Colonic mucosa (tissue), 4 donors: ENCODE results near the gene CCDC51. TPM values are rescaled to one million over a fixed set of nuclear protein-coding genes. Genes with fewer than 3 reads are reported as not detected.
A peak's percentile ranks its signal among the peaks of the same experiment; 100 is the strongest.

Source experiments
- DNase-seq: peaks from one replicate; pipeline ENCODE4 v3.0.0-alpha.2; 2020
- H3K27ac ChIP-seq: fragments of 200-600 bp; one replicate; pipeline ENCODE4 v1.8.0; 2021
- H3K27me3 ChIP-seq: fragments of 200-600 bp; one replicate; pipeline ENCODE4 v1.8.0; 2021
- H3K36me3 ChIP-seq: fragments of 200-600 bp; one replicate; pipeline ENCODE4 v1.8.0; 2021
- H3K4me1 ChIP-seq: fragments of 200-600 bp; one replicate; pipeline ENCODE4 v1.8.0; 2021; ENCODE audit warnings: mild to moderate bottlenecking
- H3K4me3 ChIP-seq: fragments of 200-600 bp; one replicate; pipeline ENCODE4 v1.8.0; 2021
- H3K9ac ChIP-seq, 2 donors: one replicate each; pipeline ENCODE4 v1.7.0; 2013; ENCODE audit warnings: control low read depth in 2 of 2, low read depth in 2 of 2, low read length in 2 of 2
- H3K9me3 ChIP-seq: fragments of 200-600 bp; one replicate; pipeline ENCODE4 v1.8.0; 2021
- intact Hi-C: fragments of 100-400 bp; cut with DNase I; formaldehyde crosslinking; loops from one replicate; pipeline ENCODE4 v1.14.1; 2022
- total RNA-seq, 2 donors: library from RNA; stranded (reverse); fragmentation: NEBNext Ultra II Directional in 1 of 2; extraction: Animal tissue kit (Norgen Biotek cat#: 25700) in 1 of 2; gene quantifications; one replicate each; pipeline ENCODE4 v1.2.1, GENCODE V29; 2021
- TF ChIP-seq, protein P1 (sequence below): fragments of 200-600 bp; IDR thresholded peaks from one replicate; pipeline ENCODE4 v1.8.0; 2022; ENCODE audit warnings: antibody characterized with exemption, mild to moderate bottlenecking
- donor health status: healthy.
- donor health status: DM: no; HTN: no; CAD: no.
- donor health status: DM: no; HTN: no; CAD: no.

Gene CCDC51
- total RNA-seq, 2 donors from 2014 or later = 11.8 to 21.5 TPM

DNA sequence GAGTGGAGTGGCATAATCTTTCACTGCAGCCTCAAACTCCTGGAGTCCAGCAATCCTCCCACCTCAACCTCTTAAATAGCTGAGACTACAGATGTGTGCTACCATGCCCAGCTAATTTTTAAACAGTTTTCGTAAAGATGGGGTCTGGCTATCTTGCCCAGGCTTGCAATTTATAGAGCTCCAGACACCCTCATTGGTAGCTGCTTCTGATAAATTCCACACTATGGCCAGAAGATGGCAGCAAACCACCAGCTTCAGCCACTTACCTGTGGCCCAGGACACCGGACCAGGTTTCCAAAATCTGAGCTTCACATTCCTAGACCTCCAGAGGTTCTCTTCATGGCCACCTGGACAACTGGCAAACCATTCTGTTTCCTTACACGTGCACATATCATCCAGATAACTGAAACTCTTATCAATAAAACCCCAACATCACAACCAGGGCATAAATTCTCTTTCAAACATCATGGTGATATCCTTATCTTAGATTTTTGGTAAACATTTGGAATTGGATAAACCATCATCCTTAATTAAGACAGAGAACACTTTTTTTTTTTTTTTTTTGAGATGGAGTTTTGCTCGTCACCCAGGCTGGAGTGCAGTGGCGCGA, 39.0 kb downstream of the CCDC51 start:
- TF ChIP-seq, protein P1, sequence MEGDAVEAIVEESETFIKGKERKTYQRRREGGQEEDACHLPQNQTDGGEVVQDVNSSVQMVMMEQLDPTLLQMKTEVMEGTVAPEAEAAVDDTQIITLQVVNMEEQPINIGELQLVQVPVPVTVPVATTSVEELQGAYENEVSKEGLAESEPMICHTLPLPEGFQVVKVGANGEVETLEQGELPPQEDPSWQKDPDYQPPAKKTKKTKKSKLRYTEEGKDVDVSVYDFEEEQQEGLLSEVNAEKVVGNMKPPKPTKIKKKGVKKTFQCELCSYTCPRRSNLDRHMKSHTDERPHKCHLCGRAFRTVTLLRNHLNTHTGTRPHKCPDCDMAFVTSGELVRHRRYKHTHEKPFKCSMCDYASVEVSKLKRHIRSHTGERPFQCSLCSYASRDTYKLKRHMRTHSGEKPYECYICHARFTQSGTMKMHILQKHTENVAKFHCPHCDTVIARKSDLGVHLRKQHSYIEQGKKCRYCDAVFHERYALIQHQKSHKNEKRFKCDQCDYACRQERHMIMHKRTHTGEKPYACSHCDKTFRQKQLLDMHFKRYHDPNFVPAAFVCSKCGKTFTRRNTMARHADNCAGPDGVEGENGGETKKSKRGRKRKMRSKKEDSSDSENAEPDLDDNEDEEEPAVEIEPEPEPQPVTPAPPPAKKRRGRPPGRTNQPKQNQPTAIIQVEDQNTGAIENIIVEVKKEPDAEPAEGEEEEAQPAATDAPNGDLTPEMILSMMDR = peak; percentile 81
- Histone ChIP-seq H3K36me3 (no peaks in the 10 kb centered on the region), H3K27me3 (no peaks in the 10 kb centered on the region), H3K4me1 (no peaks in the 10 kb centered on the region), H3K9ac (no peak overlapping the region), H3K9me3 (no peaks in the 10 kb centered on the region), H3K27ac (no peak overlapping the region), H3K4me3 (no peak overlapping the region)
- DNase-seq = peak; percentile 66
- intact Hi-C loops = loop anchor here (2.0 to 10.0 kb wide), 3 partner anchors 36 to 146 kb away; no protein-coding TSS in a partner anchor

DNA sequence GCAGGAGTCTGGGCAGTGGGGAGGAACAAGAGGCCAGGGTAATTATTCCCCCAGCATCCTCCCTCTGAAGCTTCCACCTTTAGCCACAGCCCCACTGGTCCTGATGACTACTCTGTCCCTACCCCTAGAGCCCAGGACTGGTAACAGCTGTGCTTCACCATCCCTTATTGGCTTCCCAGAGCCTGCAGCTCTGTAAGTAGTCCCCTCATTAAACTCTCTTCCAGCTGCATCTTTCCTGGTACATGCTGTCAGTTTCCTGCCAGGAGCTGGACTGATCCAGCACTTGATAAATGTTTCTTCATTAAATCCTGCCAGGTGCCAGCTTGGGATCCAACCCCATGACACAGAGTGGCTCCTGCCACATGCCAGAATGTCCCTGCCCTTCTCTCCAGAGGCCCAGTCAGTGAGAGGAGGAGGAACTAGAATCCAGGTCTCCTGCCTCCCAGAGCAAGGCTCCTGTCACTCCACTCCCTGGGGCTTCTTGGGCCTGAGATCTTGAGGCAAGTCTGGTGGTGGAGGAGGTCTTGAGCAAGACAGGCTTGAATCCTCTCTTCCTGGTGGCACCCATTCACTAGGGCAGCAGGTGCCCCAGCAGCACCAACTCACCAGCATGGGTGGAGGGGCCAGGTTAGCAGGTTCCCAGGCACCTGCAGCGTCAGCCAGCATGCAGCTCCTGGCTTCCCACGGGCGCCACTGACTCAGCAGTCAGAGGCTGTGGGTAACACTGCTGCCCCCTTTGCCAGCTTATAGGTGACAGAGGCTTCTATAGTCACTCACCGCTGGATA, 40.3 kb downstream of the CCDC51 start:
- H3K36me3 ChIP-seq = no peaks in the 10 kb centered on the region
- H3K27me3 ChIP-seq = no peaks in the 10 kb centered on the region
- TF ChIP-seq, protein P1 = no peak
- intact Hi-C loops = loop anchor here (2.0 to 10.0 kb wide), 3 partner anchors 37 to 148 kb away; no protein-coding TSS in a partner anchor
- H3K4me1 ChIP-seq = no peaks in the 10 kb centered on the region
- H3K4me3 ChIP-seq = no peak overlapping the region
- no peak overlapping the region for H3K27ac ChIP-seq
- no peak overlapping the region for H3K9ac ChIP-seq
- no peak for DNase-seq
- no peaks in the 10 kb centered on the region for H3K9me3 ChIP-seq

DNA sequence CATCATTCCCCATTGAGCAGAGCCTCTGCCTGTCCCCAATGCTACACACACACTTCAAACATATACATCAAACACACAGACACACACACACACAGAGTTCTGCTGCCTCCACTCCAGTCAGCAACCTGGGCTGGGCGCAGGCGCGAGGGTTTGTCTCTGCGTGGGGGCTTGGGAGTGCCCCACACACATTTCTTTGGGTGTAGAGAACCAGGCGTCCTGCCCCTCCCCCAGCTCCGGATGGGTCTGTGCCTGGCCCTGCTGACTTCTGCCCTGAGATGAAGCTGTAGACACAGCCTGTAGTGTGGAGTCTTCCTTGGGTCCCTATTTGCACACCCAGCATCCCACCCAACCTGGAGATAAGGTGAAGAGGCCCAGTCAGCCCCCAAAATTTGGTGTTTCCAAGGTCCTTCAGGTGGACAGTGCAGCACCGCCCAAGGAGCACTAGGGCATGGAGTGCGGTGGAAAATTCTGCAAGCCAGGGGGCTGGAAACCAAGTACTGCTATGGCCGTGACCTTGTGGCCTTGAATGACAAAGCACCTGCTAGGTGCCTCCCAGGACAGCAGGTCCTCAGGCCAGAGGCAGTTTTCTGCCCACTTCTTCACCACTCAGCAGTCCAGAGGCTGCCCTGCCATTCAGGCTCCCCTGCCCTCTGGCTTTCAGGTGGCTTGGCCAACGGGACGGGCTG, 41.1 kb downstream of the CCDC51 start:
- Histone ChIP-seq H3K27ac (no peak overlapping the region), H3K4me3 (no peak overlapping the region), H3K27me3 (no peaks in the 10 kb centered on the region), H3K36me3 (no peaks in the 10 kb centered on the region), H3K4me1 (no peaks in the 10 kb centered on the region), H3K9ac (peak overlapping the region in 1 of 2 donors; percentile 35), H3K9me3 (no peaks in the 10 kb centered on the region)
- TF ChIP-seq, protein P1 = no peak
- no peak for DNase-seq
- intact Hi-C loops = no loop called here

DNA sequence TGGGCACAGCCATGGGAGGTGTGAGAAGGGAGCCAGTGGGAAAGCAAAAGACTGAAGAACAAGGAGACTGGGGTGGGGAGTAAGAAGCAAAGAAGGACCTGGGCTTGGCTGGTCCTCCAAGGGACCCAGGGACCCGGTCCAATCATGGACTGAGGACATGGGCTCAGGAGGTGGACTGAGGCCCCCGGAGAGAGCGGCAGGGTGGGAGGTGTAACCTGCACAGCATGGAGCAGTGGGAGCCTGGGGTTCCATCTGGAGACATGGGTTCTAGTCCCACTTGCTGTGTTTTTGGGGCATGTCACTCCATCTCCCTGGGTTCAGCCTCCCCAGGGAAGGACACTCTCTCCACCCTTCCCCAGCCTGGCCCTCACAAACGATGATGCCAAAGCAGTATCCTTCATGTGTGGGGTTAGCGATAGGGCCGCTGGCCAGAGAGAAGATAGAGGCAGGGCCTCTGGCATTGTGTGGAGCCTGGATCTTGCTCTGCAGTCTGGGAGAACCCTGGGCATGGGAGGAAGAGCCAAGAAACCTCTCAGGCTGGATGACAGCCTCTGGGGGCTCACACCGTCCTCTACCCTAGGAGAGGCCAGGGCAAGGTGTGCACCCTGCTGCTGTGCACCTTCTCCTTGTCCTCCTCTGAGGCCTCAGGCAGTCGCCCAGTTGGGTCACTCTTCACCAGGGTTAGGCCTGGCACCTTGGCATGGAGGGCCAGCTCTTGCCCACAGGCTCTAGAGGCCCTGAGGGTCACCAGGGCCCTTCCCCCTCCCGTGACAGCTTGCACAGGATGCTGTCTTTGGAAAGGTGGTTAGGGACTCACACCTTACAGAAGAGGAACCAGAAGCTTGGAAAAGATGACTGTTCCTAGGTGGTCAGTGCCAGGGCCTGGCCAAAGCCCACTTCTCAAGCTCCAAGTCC, 41.9 kb downstream of the CCDC51 start:
- no peak for DNase-seq
- Histone ChIP-seq H3K27ac (no peak overlapping the region), H3K4me1 (no peaks in the 10 kb centered on the region), H3K27me3 (no peaks in the 10 kb centered on the region), H3K36me3 (no peaks in the 10 kb centered on the region), H3K9me3 (no peaks in the 10 kb centered on the region), H3K9ac (no peak overlapping the region), H3K4me3 (no peak overlapping the region)
- TF ChIP-seq, protein P1 = no peak
- intact Hi-C loops = no loop called here

DNA sequence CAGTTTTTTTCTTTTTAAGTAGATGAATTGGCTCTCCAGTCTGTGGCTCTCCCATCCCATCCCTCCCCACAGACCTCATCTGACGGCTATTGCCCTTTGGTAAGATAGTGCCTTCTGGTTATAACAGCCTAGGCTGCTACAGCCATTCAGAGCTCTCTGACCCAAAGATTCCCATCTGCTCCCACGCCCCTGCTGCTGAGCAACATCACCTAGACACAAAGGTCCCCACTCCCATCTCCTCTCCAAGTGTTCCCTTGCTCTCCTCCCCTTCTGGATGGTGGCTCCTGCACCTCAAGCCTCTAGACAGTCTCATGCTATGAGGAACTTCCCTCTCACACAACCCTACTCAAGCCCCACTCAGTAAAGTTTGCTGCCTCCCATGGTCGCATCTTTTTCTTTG, 44.2 kb downstream of the CCDC51 start:
- intact Hi-C loops = no loop called here
- no peak for DNase-seq

More for the DNA sequence above, 44.2 kb downstream of the CCDC51 start:
- no peaks in the 10 kb centered on the region for H3K4me1 ChIP-seq
- H3K9ac ChIP-seq = no peak overlapping the region
- no peak overlapping the region for H3K4me3 ChIP-seq
- TF ChIP-seq, protein P1 = no peak
- H3K36me3 ChIP-seq = no peaks in the 10 kb centered on the region
- no peak overlapping the region for H3K27ac ChIP-seq
- no peaks in the 10 kb centered on the region for H3K9me3 ChIP-seq
- H3K27me3 ChIP-seq = no peaks in the 10 kb centered on the region
